ENCODE measurements around the gene C19orf81. TPM values are rescaled to one million over a fixed set of nuclear protein-coding genes. Genes with fewer than 3 reads are reported as not detected.
A peak's percentile ranks its signal among the peaks of the same experiment; 100 is the strongest.

The C19orf81 gene
- total RNA-seq, 1 experiment from 2014 or later, result not detected

DNA sequence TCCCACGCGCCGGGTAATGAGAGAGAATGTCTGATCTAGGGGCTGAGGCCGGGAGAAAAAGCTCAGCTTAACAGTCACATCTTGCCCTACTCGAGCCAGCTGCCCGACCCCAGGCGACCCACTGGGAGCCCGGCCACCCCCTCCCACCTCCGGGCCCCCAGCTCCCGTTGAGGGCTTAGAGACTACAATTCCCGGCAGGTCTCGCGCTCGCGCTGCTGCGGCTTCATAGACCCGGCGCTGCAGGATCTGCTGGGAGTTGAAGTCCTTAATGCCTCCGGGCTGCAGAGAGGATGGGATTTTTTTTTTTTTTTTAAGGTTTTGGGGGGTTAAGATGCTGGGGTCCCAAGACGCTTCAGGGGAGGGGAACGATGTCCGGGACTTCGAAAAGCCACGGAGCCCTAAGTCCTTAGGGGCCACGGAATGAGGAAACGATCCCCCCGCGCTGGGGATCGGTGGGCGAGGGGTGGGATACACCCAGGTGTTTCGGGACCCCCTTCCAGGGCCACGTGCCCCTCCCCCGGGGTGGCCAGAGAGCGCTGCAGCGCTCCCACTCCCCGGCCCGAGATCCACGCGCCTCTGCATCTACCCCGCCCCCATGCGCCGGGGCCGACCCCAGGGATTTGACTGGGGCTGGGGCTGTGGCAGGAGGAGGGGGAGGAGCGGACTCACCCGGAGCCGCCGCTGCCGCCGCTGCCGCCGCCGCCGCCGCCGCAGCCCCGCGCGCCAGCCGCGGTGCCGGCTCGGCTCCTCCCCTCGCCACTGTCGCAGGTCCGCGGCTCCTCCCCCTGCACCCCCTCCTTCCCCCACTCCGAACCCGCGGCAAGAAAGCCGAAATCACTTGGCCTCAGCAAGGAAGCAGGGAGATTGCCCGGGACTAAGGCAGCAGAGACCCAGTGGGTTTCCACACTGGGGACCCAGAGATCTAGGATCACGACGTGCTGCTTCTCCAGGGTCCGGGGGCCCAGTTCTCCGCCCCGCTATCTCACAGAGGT is 9.8 kb upstream of the C19orf81 start, which contains the start of gene SYT3:
SYT3 (minus strand) TSS at position 761 of the 992 bp plus-strand sequence. CDS start 2,470 bp downstream, outside the sequence.
- Histone ChIP-seq H3K4me2 (no peak within 1 kb of the TSS), H3K79me2 (ENCODE audit: low read depth) (no peaks in the 10 kb centered on the region), H3F3A (ENCODE audit: insufficient read depth, low read depth) (no peaks in the 10 kb centered on the region), H3K36me3 (ENCODE audit: low read depth) (no peaks in the 10 kb centered on the region), H3K9me2 (ENCODE audit: insufficient read depth) (no peaks in the 10 kb centered on the region), H4K20me1 (ENCODE audit: insufficient read depth) (no peaks in the 10 kb centered on the region), H2AFZ (no peak within 1 kb of the TSS), H3K27me3 (ENCODE audit: insufficient read depth, low read depth) (peaks cover 92% of the 10 kb centered on the region), H3K4me1 (replicated peaks; ENCODE audit: insufficient read depth) (no peaks in the 10 kb centered on the region), H3K27ac (no peak within 1 kb of the TSS), H3K4me3 (no peak within 1 kb of the TSS), H3K9me3 (ENCODE audit: insufficient read depth, low read depth) (no peaks in the 10 kb centered on the region; the same call in 1 of the 2 replicates)
- ChIA-PET POLR2A (ENCODE audit: unreplicated experiment) (no interaction called here), CTCF (interaction anchor here (0.6 kb wide), 1 partner anchor 1388 kb away, joined by 4 read pairs; no protein-coding TSS in a partner anchor)
- peak in 1 of 2 experiments; percentile 6 for DNase-seq
- TF ChIP-seq, protein P1, sequence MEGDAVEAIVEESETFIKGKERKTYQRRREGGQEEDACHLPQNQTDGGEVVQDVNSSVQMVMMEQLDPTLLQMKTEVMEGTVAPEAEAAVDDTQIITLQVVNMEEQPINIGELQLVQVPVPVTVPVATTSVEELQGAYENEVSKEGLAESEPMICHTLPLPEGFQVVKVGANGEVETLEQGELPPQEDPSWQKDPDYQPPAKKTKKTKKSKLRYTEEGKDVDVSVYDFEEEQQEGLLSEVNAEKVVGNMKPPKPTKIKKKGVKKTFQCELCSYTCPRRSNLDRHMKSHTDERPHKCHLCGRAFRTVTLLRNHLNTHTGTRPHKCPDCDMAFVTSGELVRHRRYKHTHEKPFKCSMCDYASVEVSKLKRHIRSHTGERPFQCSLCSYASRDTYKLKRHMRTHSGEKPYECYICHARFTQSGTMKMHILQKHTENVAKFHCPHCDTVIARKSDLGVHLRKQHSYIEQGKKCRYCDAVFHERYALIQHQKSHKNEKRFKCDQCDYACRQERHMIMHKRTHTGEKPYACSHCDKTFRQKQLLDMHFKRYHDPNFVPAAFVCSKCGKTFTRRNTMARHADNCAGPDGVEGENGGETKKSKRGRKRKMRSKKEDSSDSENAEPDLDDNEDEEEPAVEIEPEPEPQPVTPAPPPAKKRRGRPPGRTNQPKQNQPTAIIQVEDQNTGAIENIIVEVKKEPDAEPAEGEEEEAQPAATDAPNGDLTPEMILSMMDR (conservative IDR thresholded peaks at IDR 0.05), result no peak
- peak; percentile 84; the same call in 1 of the 2 replicates for TF ChIP-seq EZH2 (IDR thresholded peaks at IDR 0.05; ENCODE audit: low read depth)
- no TSS peak for BruUV-seq (replicated peaks)
- intact Hi-C loops (cut with micrococcal nuclease; ENCODE audit: unreplicated experiment), result no loop called here

DNA sequence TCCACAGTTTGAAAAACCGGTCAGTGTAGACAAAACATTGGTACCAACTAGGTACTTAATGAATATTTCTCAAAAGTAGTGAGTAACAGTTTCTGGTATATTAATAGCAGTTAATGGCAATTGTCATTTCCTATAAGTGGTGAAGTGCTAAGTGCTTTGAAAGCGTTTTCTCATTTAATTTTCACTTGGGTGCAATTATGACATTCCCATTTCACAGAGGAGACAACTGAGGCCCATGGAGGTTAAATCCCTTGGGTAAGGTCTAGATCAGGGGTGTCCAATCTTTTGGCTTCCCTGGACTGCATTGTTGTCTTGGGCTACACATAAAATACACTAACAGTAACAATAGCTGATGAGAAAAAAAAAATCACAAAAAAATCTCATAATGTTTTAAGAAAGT is 8.9 kb upstream of the C19orf81 start:
- intact Hi-C loops (cut with micrococcal nuclease; ENCODE audit: unreplicated experiment), result no loop called here
- CTCF ChIA-PET, result no interaction called here

DNA sequence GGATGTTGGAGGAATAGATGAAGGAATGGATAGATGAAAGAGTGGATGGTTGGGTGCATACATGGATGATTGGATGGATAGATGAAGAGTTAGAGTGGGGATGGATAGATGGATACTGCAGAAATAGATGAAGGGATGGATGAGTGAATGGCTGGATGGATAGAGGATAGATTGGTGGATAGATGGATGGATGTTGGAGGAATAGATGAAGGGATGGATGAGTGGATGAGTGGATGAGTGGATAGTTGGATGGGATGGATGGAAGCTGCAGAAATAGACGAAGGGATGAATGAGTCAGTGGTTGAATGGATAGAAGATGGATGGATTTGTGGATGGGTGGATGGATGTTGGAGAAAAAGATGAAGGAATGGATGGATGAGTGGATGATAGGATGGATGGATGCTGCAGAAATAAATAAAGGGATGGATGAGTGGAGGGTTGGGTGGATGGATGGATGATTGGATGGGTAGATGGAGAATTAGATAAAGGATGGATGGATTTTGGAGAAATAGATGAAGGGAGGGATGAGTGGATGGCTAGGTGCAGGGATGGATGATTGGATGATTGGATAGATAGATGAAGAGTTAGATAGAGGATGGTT is 4.8 kb upstream of the C19orf81 start:
- H3K27ac ChIP-seq, result no peak overlapping the region
- H3K4me2 ChIP-seq, result no peak overlapping the region
- intact Hi-C loops (cut with micrococcal nuclease; ENCODE audit: unreplicated experiment), result no loop called here
- H3K4me1 ChIP-seq (replicated peaks; ENCODE audit: insufficient read depth), result no peaks in the 10 kb centered on the region
- H3K36me3 ChIP-seq (ENCODE audit: low read depth), result no peaks in the 10 kb centered on the region
- no peaks in the 10 kb centered on the region for H3K9me3 ChIP-seq (ENCODE audit: insufficient read depth, low read depth)
- BruUV-seq (replicated peaks), result no TSS peak
- no peaks in the 10 kb centered on the region for H3F3A ChIP-seq (ENCODE audit: insufficient read depth, low read depth)
- no peak for TF ChIP-seq EZH2 (IDR thresholded peaks at IDR 0.05; ENCODE audit: low read depth)
- TF ChIP-seq, protein P1 (conservative IDR thresholded peaks at IDR 0.05), result no peak
- no peak for DNase-seq
- CTCF ChIA-PET, result interaction anchor here (0.6 kb wide), 1 partner anchor 208 kb away, joined by 3 read pairs; no protein-coding TSS in a partner anchor
- no peak overlapping the region for H2AFZ ChIP-seq
- POLR2A ChIA-PET (ENCODE audit: unreplicated experiment), result no interaction called here
- H3K4me3 ChIP-seq, result no peak overlapping the region
- H3K9me2 ChIP-seq (ENCODE audit: insufficient read depth), result no peaks in the 10 kb centered on the region
- H3K27me3 ChIP-seq (ENCODE audit: insufficient read depth, low read depth), result peaks cover 88% of the 10 kb centered on the region
- no peaks in the 10 kb centered on the region for H4K20me1 ChIP-seq (ENCODE audit: insufficient read depth)
- no peaks in the 10 kb centered on the region for H3K79me2 ChIP-seq (ENCODE audit: low read depth)

More for the DNA sequence above, 8.9 kb upstream of the C19orf81 start:
- Histone ChIP-seq H3K27me3 (ENCODE audit: insufficient read depth, low read depth) (peaks cover 94% of the 10 kb centered on the region), H3K9me3 (ENCODE audit: insufficient read depth, low read depth) (no peaks in the 10 kb centered on the region), H3K4me1 (replicated peaks; ENCODE audit: insufficient read depth) (no peaks in the 10 kb centered on the region), H3K79me2 (ENCODE audit: low read depth) (no peaks in the 10 kb centered on the region), H3K9me2 (ENCODE audit: insufficient read depth) (no peaks in the 10 kb centered on the region), H2AFZ (no peak overlapping the region), H3F3A (ENCODE audit: insufficient read depth, low read depth) (no peaks in the 10 kb centered on the region), H3K4me3 (no peak overlapping the region), H3K4me2 (no peak overlapping the region), H3K36me3 (ENCODE audit: low read depth) (no peaks in the 10 kb centered on the region), H4K20me1 (ENCODE audit: insufficient read depth) (no peaks in the 10 kb centered on the region), H3K27ac (no peak overlapping the region)
- POLR2A ChIA-PET (ENCODE audit: unreplicated experiment), result no interaction called here
- BruUV-seq (replicated peaks), result no TSS peak
- DNase-seq, result no peak
- TF ChIP-seq, protein P1 (conservative IDR thresholded peaks at IDR 0.05), result no peak
